Esophagus squamous epithelium (tissue), 5 donors: Measurements from ENCODE around the gene CD44. TPM values are rescaled to one million over a fixed set of nuclear protein-coding genes. Genes with fewer than 3 reads are reported as not detected.
A peak's percentile ranks its signal among the peaks of the same experiment; 100 is the strongest.

Source experiments
- DNase-seq: peaks from one replicate; lab custom pipeline; 2025; lab: John Stamatoyannopoulos, UW
- H3K27ac ChIP-seq, 4 donors: fragments of 200-600 bp; sonication (generic); one replicate each; pipeline ENCODE4 v1.5.1; 2016 to 2019; ENCODE audit warnings: mild to moderate bottlenecking in 1 of 4
- H3K27me3 ChIP-seq, 4 donors: fragments of 200-600 bp; sonication (generic); 1 replicate in 3 of 4; 2 replicates in 1 of 4; pipeline versions ENCODE4 v1.5.1 to v1.6.0; 2017 to 2021; ENCODE audit warnings: antibody characterized with exemption in 1 of 4
- H3K36me3 ChIP-seq, 3 donors: fragments of 200-600 bp; sonication (generic); one replicate each; pipeline ENCODE4 v1.5.1; 2016 to 2019
- H3K4me1 ChIP-seq, 3 donors: fragments of 200-600 bp; sonication (generic); one replicate each; pipeline ENCODE4 v1.5.1; 2017 to 2019
- H3K4me3 ChIP-seq, 4 donors: fragments of 200-600 bp; sonication (generic); 1 replicate in 3 of 4; 2 replicates in 1 of 4; pipeline ENCODE4 v1.5.1; 2016 to 2019; ENCODE audit warnings: mild to moderate bottlenecking in 2 of 4, moderate library complexity in 1 of 4
- H3K9me3 ChIP-seq, 3 donors: fragments of 200-600 bp; sonication (generic); one replicate each; pipeline ENCODE4 v1.5.1; 2016 to 2019
- POLR2A ChIP-seq, 4 donors: fragments of 450-650 bp; IDR thresholded peaks; one replicate each; pipeline ENCODE4 v1.6.1; 2017; ENCODE audit warnings: antibody characterized with exemption in 4 of 4, mild to moderate bottlenecking in 4 of 4, moderate library complexity in 3 of 4
- WGBS, 2 donors: methylation state at CpG; one replicate each; pipeline ENCODE4 v1.1.5; 2018; 5-methylcytosine and 5-hydroxymethylcytosine counted together
- intact Hi-C: fragments of 100-400 bp; cut with DNase I; formaldehyde crosslinking; loops from one replicate; pipeline ENCODE4 v1.15.0; 2022
- total RNA-seq, 4 donors: library from RNA; depleted of rRNA; stranded (reverse); fragments of >200 nt; gene quantifications; one replicate each; pipeline ENCODE4 v1.1.0, GENCODE V29; 2016
- TF ChIP-seq, protein P1 (sequence below), 6 experiments: fragments of 450-650 bp in 4 of 6; fragments of 200-600 bp in 2 of 6; sonication (generic) in 2 of 6; IDR thresholded peaks; one replicate each; pipeline ENCODE4 v1.5.1; 2016 to 2019; ENCODE audit warnings: antibody characterized with exemption in 6 of 6, mild to moderate bottlenecking in 4 of 6, moderate library complexity in 4 of 6
- donor health status: DM: yes; HTN: yes; CAD: no.

Gene CD44
- total RNA-seq, 4 donors from 2014 or later = 418 to 565 (median 463) TPM

DNA sequence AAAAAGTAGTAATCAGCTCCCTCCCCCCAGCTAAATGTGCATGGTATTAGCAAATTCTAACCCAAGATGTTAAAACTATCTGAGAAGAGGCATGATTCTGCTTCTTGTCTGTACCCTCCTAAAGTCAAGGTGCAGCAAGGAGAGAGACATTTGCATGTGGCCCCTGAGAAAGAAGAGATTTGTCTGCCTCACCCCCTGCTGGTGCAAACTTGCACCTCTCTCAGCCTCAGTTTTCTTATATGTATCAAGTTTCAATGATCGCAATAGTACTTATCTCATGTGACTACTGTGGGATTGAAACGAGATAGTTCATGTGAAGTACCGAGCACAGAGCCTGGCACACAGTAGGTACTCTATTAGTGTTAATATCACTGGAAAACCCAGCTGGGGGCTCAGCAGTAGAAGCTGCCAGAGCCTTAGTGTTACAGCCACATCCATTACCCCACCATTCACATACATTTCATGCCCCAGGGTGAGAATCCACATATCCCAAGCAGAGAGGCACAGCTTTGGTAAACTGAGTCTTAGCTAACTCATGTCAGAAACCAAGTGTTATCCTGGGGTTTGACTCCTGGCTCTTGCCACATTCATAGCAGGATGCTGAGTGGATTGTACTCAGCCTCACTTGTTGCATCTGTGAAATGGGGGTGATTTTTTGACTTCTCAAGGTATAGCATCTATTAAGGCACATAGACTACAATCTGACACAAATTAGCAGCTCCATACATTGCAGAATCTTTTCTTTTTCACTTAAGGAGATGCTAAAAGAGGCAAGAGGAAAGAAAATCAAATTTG is 24.9 kb downstream of the CD44 start:
- Histone ChIP-seq H3K36me3 (peaks cover 0 to 6% (median 4%) of the 10 kb centered on the region in 3 donors), H3K4me1 (peaks cover 60 to 100% (median 98%) of the 10 kb centered on the region in 3 donors), H3K27ac (peak overlapping the region in 3 of 4 donors; percentile 62 to 89 (median 84)), H3K4me3 (no peak overlapping the region), H3K27me3 (no peaks in the 10 kb centered on the region), H3K9me3 (no peaks in the 10 kb centered on the region)
- intact Hi-C loops = no loop called here
- DNase-seq = no peak
- TF ChIP-seq, protein P1, sequence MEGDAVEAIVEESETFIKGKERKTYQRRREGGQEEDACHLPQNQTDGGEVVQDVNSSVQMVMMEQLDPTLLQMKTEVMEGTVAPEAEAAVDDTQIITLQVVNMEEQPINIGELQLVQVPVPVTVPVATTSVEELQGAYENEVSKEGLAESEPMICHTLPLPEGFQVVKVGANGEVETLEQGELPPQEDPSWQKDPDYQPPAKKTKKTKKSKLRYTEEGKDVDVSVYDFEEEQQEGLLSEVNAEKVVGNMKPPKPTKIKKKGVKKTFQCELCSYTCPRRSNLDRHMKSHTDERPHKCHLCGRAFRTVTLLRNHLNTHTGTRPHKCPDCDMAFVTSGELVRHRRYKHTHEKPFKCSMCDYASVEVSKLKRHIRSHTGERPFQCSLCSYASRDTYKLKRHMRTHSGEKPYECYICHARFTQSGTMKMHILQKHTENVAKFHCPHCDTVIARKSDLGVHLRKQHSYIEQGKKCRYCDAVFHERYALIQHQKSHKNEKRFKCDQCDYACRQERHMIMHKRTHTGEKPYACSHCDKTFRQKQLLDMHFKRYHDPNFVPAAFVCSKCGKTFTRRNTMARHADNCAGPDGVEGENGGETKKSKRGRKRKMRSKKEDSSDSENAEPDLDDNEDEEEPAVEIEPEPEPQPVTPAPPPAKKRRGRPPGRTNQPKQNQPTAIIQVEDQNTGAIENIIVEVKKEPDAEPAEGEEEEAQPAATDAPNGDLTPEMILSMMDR (IDR thresholded peaks at IDR 0.05) = peak; percentile 11 to 33 (median 22)
- TF ChIP-seq POLR2A (IDR thresholded peaks at IDR 0.05) = no peak
- 49 to 53% methylated on average over 3 of the region's 3 CpGs for WGBS, 2 donors

DNA sequence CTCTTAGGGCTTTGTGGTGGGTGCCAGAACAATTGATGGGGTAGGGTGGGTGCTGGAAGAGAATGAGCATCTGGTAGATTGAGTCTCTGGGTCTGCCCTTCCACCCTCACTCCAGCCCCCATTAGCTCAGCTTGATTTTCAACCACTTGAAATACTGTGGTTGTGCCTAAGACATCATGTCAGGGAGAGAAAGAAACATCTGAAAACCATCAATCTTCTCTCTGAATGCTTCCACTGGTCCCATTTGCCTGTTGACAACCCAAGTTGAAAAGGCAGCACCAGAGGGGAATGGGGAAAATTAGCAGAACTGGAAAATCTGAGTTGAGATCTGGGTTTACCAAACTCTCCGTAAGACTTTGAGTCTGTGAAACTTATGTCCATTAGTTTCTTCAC is 26.1 kb downstream of the CD44 start:
- TF ChIP-seq, protein P1 (IDR thresholded peaks at IDR 0.05) = no peak
- no peak for TF ChIP-seq POLR2A (IDR thresholded peaks at IDR 0.05)
- Histone ChIP-seq H3K9me3 (no peaks in the 10 kb centered on the region), H3K27ac (peak overlapping the region; percentile 8 to 84 (median 76)), H3K4me3 (no peak overlapping the region), H3K4me1 (peaks cover 49 to 100% (median 88%) of the 10 kb centered on the region in 3 donors), H3K27me3 (no peaks in the 10 kb centered on the region), H3K36me3 (peaks cover 0 to 4% (median 4%) of the 10 kb centered on the region in 3 donors)
- intact Hi-C loops = no loop called here
- DNase-seq = no peak
- 50 to 69% methylated on average over 1 of the region's 1 CpG for WGBS, 2 donors

DNA sequence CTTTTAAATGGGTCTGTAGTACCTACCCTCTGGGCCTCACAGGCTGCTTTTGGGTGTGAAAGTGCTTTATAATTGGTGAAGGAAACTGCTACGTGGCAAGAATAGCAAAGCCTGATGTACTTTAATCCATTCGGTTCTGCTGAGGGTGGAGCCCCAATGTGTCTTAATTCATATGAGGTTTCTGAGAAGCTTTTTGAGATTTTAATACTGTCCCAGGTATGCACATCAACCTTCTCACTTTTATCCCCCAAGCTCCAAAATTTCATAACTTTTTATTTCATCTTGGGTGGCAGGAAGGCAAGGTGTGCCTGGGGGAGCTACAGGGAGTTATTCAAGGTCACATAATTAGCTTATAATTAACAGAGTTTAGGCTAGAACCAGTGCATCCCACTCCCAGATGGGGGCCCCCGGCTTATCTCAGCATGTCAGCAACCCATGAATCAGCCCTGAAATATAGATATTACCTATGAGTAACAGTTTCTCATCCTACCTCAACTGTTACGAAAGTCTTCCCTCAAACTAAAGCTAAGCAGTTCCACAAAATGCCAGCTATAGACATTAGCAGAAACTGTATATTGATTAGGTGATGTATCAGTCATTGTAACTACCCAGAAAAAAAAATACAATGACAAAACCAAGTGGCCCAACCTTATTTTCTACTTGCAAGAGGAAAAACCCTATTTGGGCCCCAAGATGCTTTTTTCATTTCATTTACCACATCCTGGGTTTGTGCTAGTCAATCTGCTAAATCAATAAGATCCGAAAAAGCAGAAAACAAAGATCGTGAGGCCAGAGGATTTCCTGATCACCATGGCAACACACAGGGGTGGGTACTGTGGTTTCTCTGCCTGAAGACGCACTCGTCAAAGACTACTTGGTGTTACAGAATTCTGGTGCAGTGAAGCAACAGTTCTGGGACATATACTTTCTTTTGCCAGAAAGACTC is 26.7 kb downstream of the CD44 start:
- H3K9me3 ChIP-seq = no peaks in the 10 kb centered on the region
- 32 to 39% methylated on average over 8 of the region's 8 CpGs for WGBS, 2 donors
- H3K27me3 ChIP-seq = no peaks in the 10 kb centered on the region
- H3K27ac ChIP-seq = peak overlapping the region; percentile 65 to 84 (median 76)
- intact Hi-C loops = no loop called here
- peaks cover 51 to 100% (median 88%) of the 10 kb centered on the region in 3 donors for H3K4me1 ChIP-seq
- peaks cover 0 to 4% (median 0%) of the 10 kb centered on the region in 3 donors for H3K36me3 ChIP-seq
- peak overlapping the region in 1 of 4 donors; percentile 13 for H3K4me3 ChIP-seq
- TF ChIP-seq POLR2A (IDR thresholded peaks at IDR 0.05) = peak in 1 of 4 donors; percentile 51
- TF ChIP-seq, protein P1 (IDR thresholded peaks at IDR 0.05) = no peak
- DNase-seq = no peak

DNA sequence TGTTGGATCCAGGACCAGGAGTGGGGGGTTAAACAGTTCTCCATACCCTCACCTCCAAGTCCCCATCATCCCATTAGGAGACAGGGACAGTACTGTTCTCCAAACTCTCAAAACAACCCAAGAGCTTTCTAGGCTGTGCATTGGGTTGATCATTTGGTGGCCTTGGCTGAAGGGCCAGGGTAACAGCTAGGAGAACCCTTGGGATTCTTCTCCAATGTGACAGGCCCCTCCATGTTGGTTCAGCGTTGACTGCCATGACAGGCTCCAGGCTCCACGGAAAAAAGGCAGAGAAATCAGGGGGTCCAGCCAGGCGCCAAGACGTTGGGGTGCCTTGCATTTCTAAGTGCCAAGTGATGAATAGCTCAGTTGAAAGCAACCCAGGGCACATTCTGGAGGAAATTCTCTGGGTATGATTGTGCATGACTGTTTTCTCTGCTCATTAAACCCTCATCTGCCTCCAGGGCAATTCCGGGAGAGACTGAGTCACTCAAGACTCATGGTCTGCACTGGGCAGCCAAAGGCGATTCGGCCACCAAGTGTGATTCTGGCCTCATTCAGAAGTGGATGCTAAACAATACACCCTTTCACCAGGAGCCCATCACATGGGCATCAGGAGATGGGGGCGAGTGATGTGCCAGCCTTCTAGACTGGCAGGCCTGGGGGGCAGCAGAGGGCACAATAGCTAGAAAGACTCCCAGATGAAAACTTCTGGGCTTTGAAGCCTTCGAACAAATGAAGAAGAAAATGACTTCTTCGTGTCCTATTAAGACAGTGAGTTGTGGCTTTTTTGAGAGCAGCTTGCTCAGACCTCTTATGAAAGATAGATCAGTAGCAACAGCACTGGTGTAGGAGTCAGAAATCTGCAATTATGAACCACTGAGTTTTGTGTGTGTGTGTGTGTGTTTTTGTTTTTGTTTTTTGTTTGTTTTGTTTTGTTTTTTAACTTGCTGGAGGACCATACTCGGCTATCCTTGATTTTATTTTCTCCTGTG is 27.7 kb downstream of the CD44 start:
- intact Hi-C loops = no loop called here
- Histone ChIP-seq H3K4me3 (peak overlapping the region in 1 of 4 donors; percentile 13), H3K36me3 (peaks cover 0 to under 1% (median 0%) of the 10 kb centered on the region in 3 donors), H3K27ac (peak overlapping the region; percentile 65 to 84 (median 76)), H3K27me3 (no peaks in the 10 kb centered on the region), H3K9me3 (no peaks in the 10 kb centered on the region), H3K4me1 (peaks cover 53 to 99% (median 82%) of the 10 kb centered on the region in 3 donors)
- DNase-seq = no peak
- no peak for TF ChIP-seq POLR2A (IDR thresholded peaks at IDR 0.05)
- TF ChIP-seq, protein P1 (IDR thresholded peaks at IDR 0.05) = no peak
- 22 to 29% methylated on average over 7 to 8 of the region's 11 CpGs for WGBS, 2 donors
